Upper lobe of left lung (tissue), 6 donors: Measurements from ENCODE around the gene RDH8. TPM values are rescaled to one million over a fixed set of nuclear protein-coding genes. Genes with fewer than 3 reads are reported as not detected.

Experiments
- ATAC-seq, 2 donors: fragments of 200-7000 bp; cut with Tn5 transposase; one replicate each; pipeline ENCODE4 v1.9.1; 2022; ENCODE audit warnings: mild to moderate bottlenecking in 2 of 2, moderate library complexity in 2 of 2; ENCODE audit not compliant: low FRiP score in 2 of 2
- DNase-seq, 2 donors: peaks; one replicate each; pipeline ENCODE4 v3.0.0-alpha.2; 2019 to 2020
- H3K27ac ChIP-seq, 4 donors: fragments of 200-600 bp; sonication (generic); one replicate each; pipeline ENCODE4 v1.5.1; 2016 to 2019
- H3K27me3 ChIP-seq, 4 donors: fragments of 200-600 bp; sonication (generic); one replicate each; pipeline ENCODE4 v1.5.1; 2017 to 2019
- H3K36me3 ChIP-seq, 4 donors: fragments of 200-600 bp; sonication (generic); one replicate each; pipeline ENCODE4 v1.5.1; 2016 to 2019
- H3K4me1 ChIP-seq, 4 donors: fragments of 200-600 bp; sonication (generic); one replicate each; pipeline ENCODE4 v1.5.1; 2018 to 2019
- H3K4me3 ChIP-seq, 4 donors: fragments of 200-600 bp; sonication (generic); one replicate each; pipeline ENCODE4 v1.5.1; 2017 to 2019; ENCODE audit warnings: mild to moderate bottlenecking in 2 of 4, moderate library complexity in 1 of 4
- H3K9me3 ChIP-seq, 4 donors: fragments of 200-600 bp; sonication (generic); one replicate each; pipeline ENCODE4 v1.5.1; 2018 to 2019
- EP300 ChIP-seq, 4 donors: sonication (generic); formaldehyde crosslinking; IDR thresholded peaks; one replicate each; pipeline ENCODE4 v1.5.1; 2017; ENCODE audit warnings: antibody characterized with exemption in 4 of 4, control low read depth in 2 of 4
- POLR2A ChIP-seq, 4 donors: fragments of 450-650 bp; IDR thresholded peaks; one replicate each; pipeline ENCODE4 v1.5.1; 2016 to 2017; ENCODE audit warnings: antibody characterized with exemption in 4 of 4, mild to moderate bottlenecking in 2 of 4
- POLR2AphosphoS5 ChIP-seq, 2 donors: sonication (generic); formaldehyde crosslinking; IDR thresholded peaks; one replicate each; pipeline ENCODE4 v1.5.1; 2017; ENCODE audit warnings: antibody characterized with exemption in 2 of 2
- WGBS, 2 donors: methylation state at CpG; one replicate each; pipeline ENCODE4 v1.1.5; 2017 to 2018; 5-methylcytosine and 5-hydroxymethylcytosine counted together
- total RNA-seq, 6 donors: library from RNA; depleted of rRNA in 4 of 6; stranded (reverse); fragments of >200 nt in 4 of 6; gene quantifications; one replicate each; pipeline versions ENCODE4 v1.1.0 to v1.2.1, GENCODE V29; 2016 to 2021
- TF ChIP-seq, protein P1 (sequence below), 6 experiments: fragments of 450-650 bp in 4 of 6; fragments of 200-600 bp in 2 of 6; sonication (generic) in 2 of 6; IDR thresholded peaks; one replicate each; pipeline ENCODE4 v1.5.1; 2016 to 2019; ENCODE audit warnings: antibody characterized with exemption in 6 of 6
- donor health status: DM: no; HTN: no; CAD: no; lungs with moderate emphysema.
- donor health status: DM: no; HTN: yes; CAD: no; lungs with severe emphysema.

The RDH8 gene
- total RNA-seq, 6 donors from 2014 or later: not detected

DNA sequence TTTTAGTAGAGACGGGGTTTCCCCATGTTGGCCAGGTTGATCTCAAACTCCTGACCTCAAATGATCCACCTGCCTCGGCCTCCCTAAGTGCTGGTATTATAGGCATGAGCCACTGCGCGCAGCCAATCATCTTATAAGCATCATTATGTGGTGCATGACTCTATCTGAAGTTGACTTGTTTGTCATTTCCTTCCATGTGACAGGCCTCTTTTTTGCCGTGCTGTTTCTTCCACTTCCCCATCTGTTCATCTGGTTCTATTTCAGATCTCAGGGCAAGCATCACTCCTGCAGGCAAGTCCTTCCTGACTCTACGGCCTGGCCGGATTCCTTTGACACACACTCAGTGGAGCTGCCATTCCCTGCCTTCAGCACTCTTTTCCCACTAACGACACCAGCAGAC lies 18.2 kb upstream of the RDH8 start:
- H3K27ac ChIP-seq: no peak overlapping the region
- no peak for ATAC-seq
- no peak for TF ChIP-seq POLR2AphosphoS5 (IDR thresholded peaks at IDR 0.05)
- TF ChIP-seq EP300 (IDR thresholded peaks at IDR 0.05): no peak
- TF ChIP-seq, protein P1, sequence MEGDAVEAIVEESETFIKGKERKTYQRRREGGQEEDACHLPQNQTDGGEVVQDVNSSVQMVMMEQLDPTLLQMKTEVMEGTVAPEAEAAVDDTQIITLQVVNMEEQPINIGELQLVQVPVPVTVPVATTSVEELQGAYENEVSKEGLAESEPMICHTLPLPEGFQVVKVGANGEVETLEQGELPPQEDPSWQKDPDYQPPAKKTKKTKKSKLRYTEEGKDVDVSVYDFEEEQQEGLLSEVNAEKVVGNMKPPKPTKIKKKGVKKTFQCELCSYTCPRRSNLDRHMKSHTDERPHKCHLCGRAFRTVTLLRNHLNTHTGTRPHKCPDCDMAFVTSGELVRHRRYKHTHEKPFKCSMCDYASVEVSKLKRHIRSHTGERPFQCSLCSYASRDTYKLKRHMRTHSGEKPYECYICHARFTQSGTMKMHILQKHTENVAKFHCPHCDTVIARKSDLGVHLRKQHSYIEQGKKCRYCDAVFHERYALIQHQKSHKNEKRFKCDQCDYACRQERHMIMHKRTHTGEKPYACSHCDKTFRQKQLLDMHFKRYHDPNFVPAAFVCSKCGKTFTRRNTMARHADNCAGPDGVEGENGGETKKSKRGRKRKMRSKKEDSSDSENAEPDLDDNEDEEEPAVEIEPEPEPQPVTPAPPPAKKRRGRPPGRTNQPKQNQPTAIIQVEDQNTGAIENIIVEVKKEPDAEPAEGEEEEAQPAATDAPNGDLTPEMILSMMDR (IDR thresholded peaks at IDR 0.05): no peak
- TF ChIP-seq POLR2A (IDR thresholded peaks at IDR 0.05): no peak

DNA sequence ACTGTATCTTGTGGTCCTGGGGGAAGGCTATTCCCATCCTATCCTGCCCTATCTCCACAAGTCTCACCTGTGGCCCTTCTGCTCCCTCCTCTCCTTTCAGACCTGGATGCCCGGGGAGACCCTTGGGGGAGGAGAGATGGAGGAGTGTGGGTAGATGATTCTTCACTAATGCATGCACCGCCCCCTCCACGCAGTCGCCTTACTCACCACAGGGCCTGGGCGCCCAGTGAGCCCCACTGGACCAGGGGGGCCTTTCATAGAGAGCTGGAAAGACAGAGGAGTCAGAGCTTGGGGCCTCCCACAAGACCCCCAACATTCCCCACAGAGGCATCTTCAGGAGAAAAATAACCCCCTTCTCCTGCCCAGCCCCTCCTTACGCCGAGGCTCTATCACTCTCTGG lies 17.3 kb upstream of the RDH8 start:
- 50 to 78% methylated on average over 2 to 7 of the region's 7 CpGs for WGBS, 2 donors
- H3K36me3 ChIP-seq: no peaks in the 10 kb centered on the region
- H3K27ac ChIP-seq: no peak overlapping the region
- H3K4me3 ChIP-seq: no peak overlapping the region
- H3K4me1 ChIP-seq: no peaks in the 10 kb centered on the region
- DNase-seq: no peak
- no peaks in the 10 kb centered on the region for H3K27me3 ChIP-seq
- no peak for ATAC-seq
- H3K9me3 ChIP-seq: no peaks in the 10 kb centered on the region
- TF ChIP-seq POLR2A (IDR thresholded peaks at IDR 0.05) (no peak), EP300 (IDR thresholded peaks at IDR 0.05) (no peak), POLR2AphosphoS5 (IDR thresholded peaks at IDR 0.05) (no peak)
- TF ChIP-seq, protein P1 (IDR thresholded peaks at IDR 0.05): no peak

More for the DNA sequence above, 18.2 kb upstream of the RDH8 start:
- WGBS, 2 donors: 65 to 71% methylated on average over 8 of the region's 8 CpGs
- no peaks in the 10 kb centered on the region for H3K9me3 ChIP-seq
- DNase-seq: no peak
- no peak overlapping the region for H3K4me3 ChIP-seq
- no peaks in the 10 kb centered on the region for H3K27me3 ChIP-seq
- no peaks in the 10 kb centered on the region for H3K36me3 ChIP-seq
- no peaks in the 10 kb centered on the region for H3K4me1 ChIP-seq

DNA sequence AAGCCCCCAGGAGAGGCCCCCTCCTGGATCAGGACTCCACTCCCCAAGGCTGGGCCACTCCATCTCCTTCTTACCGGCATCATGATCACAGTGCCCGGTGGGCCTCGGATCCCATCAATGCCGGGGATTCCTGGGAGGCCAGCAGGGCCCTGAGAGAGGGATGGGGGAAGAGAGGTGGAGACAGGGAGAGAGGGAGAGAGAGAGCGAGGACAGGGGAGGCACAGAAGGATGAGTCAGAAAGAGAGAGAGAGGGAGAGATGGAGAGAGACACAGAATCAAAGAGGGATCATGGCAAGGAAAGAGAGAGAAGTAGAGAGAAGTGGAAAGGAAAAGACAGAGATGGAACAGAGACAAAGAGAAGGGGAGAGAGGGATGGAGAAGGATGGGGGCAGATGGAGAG lies 16.7 kb upstream of the RDH8 start:
- TF ChIP-seq, protein P1 (IDR thresholded peaks at IDR 0.05): no peak
- TF ChIP-seq POLR2AphosphoS5 (IDR thresholded peaks at IDR 0.05) (no peak), EP300 (IDR thresholded peaks at IDR 0.05) (no peak), POLR2A (IDR thresholded peaks at IDR 0.05) (no peak)
- H3K9me3 ChIP-seq: no peaks in the 10 kb centered on the region
- no peaks in the 10 kb centered on the region for H3K4me1 ChIP-seq
- no peak for ATAC-seq
- DNase-seq: no peak
- no peaks in the 10 kb centered on the region for H3K36me3 ChIP-seq
- H3K27me3 ChIP-seq: no peaks in the 10 kb centered on the region
- WGBS, 2 donors: 54 to 61% methylated on average over 5 of the region's 5 CpGs
- no peak overlapping the region for H3K4me3 ChIP-seq
- H3K27ac ChIP-seq: no peak overlapping the region

DNA sequence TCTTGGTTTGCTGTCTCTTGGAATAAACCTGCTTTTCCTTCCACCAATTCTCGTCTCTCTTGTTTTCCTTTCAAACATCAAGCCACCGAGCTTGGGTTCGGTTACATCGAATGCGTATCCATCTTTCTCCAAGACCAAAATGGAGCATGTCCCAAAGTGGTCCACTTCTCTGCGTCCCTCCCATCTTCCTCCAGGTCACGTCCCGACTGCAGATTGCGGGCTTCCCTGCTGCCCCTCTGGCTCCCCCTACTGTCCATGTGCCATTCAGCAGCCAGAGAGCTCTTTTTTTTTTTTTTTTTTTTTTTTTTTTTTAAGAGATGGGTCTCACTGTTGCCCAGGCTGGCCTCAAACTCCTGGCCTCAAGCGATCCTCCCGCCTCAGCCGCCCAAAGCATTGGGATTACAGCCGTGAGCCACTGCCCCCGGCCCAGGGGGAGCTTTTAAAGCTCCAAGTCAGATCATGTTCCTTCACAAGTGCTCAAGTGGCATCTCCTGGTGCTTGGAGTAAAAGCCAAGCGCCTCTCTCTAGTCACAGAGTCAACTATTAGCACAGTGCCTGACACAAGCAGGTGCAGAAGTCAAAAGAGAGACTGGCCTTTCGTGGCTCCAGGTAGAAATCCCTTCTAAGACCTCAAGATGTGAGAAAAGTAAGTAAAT lies 13.0 kb upstream of the RDH8 start:
- no peaks in the 10 kb centered on the region for H3K4me1 ChIP-seq
- 12 to 17% methylated on average over 11 to 16 of the region's 16 CpGs for WGBS, 2 donors
- H3K27ac ChIP-seq: no peak overlapping the region
- no peak overlapping the region for H3K4me3 ChIP-seq
- no peaks in the 10 kb centered on the region for H3K27me3 ChIP-seq
- H3K36me3 ChIP-seq: no peaks in the 10 kb centered on the region
- peak in 1 of 2 donors; percentile 50 for DNase-seq
- H3K9me3 ChIP-seq: no peaks in the 10 kb centered on the region
- TF ChIP-seq POLR2A (IDR thresholded peaks at IDR 0.05) (no peak), EP300 (IDR thresholded peaks at IDR 0.05) (no peak)
- TF ChIP-seq, protein P1 (IDR thresholded peaks at IDR 0.05): peak in 5 of 6 experiments; percentile 27 to 49 (median 33)
- ATAC-seq: peak in 1 of 2 donors; percentile 67

DNA sequence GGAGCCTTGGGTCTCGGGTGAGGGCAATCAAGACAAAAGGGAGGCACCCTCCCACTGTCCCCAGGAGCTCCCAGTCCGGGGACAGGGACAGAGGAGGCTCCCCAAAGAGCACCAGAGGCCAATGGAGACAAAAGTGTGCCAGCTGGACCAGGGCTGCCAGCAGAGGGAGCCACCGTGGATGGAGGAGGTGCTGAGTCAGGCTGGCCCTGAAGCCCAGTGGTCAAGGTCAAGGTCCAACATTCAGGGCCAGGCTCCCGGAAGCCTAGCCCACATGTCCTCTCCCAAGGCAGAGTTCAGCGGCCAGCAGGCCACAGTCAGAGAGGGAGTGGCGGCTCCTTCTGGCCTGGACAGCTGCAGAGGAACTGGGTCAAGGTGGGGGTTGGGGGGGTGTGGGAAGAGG lies 11.4 kb upstream of the RDH8 start:
- ATAC-seq (no peak), DNase-seq (no peak)
- Histone ChIP-seq H3K36me3 (no peaks in the 10 kb centered on the region), H3K4me3 (no peak overlapping the region), H3K9me3 (no peaks in the 10 kb centered on the region), H3K27ac (no peak overlapping the region), H3K27me3 (no peaks in the 10 kb centered on the region), H3K4me1 (peaks cover 0 to 3% (median 0%) of the 10 kb centered on the region in 4 donors)
- 48 to 59% methylated on average over 5 to 6 of the region's 6 CpGs for WGBS, 2 donors
- no peak for TF ChIP-seq POLR2A (IDR thresholded peaks at IDR 0.05)
- TF ChIP-seq, protein P1 (IDR thresholded peaks at IDR 0.05): peak in 1 of 6 experiments; percentile 8
